ENCODE data around the gene ANGPTL1.

DNA sequence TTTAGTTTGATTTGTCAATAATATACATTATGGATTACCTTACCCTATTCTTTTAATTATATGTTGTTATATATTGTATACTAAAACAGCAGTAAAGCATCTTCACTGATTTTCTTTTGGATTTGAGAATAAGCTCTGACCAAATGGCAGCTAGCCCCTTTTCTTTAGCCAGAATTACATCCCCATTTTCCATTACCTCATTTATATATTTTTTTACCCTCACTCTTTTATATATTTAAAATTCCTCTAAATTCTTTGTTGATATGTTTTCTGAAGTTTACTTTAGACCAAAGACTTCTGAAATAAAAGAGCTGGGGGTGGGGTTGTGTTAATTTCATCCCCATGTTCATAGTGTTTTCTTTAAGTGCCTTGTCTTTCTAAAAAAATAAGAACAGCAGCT, 24.6 kb downstream of the ANGPTL1 start:
- TF ChIP-seq EP300 (IDR thresholded peaks at IDR 0.05), result no peak
- TF ChIP-seq POLR2A (IDR thresholded peaks at IDR 0.05), result no peak
- TF ChIP-seq POLR2AphosphoS5 (IDR thresholded peaks at IDR 0.05), result no peak
